ENCODE measurements around the gene CHI3L2.

Gene CHI3L2

DNA sequence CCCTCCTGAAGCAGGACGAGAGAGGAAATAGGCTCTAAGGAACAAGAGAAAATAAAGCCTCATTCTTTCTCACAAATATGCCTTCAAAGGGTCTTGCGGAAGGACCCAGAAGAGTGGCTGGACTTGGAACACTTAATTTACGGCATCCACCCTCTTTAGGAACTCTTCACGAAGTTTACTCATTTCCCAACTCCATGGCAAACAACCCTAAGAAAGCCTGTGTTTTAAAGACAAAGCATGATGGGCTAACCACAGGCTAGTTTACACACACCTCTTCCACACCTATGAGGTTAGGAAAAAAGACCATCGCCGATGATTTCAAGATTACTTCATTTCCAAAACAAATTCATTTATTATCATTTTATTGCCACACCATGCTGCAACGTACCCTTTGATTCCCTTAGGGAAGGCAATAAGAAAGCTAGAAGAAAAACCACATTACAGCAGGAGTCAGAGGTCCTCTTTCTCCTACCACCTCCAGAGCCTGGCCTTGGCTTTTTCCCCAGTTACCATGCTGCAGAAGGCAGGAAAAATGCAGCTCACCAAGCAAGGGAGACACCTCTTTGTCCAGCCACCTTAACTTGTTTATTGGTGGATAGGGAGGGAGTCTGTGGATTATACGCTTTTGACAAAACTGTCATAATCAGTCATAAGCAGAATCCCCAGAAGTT, 29.6 kb downstream of the CHI3L2 start:
- no peak for DNase-seq

DNA sequence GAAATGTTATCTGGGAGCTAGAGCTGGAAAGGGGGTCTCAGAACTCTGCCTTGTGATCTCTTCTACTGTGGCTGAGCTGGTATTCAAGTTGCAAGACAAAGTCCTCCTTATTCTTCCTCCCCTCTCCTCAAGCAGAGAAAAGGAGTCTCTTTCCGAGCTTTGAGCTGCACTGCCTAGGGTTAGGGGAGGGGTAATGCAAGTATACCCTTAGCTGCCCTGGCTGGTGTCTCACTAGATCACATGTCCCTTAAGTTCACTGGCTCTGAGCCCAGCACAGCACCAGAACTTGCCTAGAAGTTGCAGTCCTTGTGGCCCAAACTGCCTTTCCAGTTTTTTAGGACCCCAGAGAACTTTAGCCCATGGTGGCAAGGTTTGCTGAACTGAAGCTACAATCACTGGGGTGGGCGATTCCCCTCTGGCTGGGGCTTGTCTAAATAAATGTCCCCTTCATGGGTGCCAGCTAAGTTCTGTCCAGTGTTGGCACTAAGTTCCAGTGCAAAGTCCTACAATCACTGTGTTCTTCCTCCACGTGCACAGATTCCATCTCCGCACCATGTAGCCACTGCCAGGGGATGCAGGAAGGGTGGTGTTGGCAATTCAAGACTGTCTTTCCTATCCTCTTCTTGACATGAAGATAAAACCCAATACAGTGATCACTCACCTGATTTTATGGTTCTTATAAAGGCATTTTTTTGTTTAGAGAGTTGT, 40.4 kb downstream of the CHI3L2 start:
- no peak for DNase-seq

DNA sequence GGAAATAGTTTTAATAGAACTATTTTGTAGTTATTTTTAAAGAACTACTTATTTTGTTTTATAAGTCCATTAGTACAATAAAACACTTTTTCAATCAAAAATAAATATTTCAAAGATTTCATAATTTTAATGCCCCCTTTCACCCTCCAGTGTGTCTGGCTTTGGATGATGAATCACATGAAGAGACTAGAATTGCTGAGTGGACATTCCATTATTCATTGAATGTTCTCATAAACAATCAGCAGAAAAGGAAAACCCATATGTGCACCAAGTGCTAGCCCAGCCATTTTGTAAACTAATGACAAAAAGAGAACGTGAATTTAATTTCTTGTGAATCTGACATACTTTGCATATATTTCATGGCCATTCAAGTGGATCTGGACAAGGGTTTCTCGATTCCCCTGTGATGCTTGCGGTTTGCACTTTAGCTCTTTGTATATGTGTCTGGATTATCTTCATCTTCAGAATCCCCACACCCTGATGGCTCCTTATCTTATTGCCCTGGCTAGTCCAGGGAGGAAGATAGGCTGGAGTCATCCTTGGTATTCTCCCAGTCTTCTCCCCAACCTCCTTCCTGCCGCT, 42.4 kb downstream of the CHI3L2 start:
- no peak for DNase-seq

DNA sequence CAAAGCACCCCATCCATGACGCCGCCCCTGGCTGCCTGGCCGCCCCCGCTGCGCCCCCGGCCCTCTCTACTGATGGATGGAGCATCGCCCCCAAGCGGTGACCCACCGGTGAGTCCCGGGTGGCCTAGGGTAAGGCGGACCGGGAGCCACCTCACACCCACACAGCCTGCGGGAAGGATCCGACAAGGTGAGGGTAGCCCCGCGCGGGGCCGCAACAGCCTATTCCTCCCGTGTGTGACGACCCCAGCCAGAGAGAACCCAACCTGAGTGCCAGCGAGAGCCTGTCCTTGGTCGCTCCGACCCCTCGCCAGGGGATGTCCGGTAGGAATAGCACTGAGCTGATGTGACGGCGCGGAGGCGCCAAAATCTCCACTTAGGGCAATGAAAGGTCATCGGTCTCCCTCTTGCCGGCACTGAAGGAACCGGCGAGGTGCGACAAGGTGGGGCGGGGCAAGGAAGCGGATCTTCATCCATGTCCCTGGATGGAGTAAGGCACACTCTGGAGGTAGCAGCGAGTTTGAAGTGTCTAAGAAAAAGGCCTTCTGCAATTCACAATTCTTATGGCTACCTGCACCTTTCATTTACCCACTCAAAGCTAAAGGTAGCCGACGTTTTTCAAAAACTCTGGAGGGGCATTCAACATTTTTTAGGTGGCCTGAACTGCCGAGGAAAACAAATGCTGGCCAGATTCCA, 43.4 kb downstream of the CHI3L2 start:
- DNase-seq = no peak

DNA sequence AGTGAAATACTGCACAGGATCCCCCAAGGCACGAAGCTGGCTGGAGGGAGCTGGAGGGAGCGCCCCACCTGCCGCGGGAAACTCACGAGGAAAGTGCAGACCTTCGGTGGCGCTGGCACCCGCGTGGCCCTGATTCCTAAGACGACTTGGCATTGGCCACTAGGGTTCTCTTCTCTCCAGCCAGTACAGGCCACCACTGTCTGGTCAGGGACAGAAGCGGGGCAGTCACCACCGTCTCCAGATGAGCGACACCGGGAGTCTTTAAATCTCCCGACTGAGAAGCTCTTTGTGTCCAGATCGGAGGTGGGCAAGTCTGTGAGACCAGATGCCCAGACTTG, 43.9 kb downstream of the CHI3L2 start:
- no peak for DNase-seq

DNA sequence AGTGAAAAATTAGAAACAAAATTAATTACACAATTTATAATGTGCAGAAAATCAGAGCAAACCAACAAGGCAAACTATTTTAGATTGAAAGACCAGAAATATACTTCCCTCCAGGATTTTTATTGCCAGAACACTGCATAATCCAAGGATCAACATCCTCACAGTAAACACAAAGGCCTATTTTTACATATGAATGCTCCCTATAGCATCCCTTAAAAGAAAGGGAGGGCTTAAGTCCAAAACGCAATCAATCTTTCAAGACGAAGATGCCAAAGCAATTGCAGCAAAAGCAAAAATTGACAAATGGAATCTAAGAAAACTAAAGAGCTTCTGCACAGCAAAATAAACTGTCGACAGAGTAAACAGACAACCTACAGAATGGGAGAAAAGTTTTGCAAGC, 44.6 kb downstream of the CHI3L2 start:
- DNase-seq = no peak

DNA sequence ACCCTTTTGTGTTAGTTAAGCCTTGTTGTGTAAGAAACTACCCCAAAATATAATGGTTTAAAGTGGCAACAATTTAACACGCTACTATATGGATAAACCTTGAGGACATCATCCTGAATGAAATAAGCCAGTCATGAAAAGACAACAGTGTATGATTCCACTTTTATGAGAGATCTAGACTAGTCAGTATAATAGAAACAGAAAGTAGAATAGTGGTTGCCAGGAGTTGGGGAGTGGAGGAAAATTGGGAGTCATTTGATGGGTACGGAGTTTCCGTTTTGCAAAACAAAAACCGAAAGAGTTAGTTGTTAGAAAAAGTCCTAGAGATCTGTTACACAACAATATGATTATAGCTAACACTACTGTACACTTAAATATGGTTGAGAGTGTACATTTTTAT, 47.1 kb downstream of the CHI3L2 start:
- no peak for DNase-seq

DNA sequence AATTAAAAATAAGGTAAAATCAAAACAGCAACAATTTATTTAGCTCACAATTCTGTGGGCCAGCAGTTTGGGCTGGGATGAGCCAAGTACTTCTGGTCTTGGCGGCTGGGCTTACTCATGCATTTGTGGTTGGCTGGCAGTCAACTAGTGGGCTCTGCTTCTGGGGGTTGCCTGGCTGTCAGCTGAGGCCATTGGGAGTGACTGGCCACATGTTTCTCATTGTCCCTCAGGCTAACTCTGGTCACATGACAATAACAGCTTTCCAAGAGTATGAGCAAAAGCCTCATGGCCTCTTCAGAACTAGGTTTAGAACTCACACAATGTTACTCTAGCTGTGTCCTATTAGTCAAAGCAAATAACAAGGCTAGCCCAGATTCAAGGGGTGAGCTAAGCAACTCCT, 47.6 kb downstream of the CHI3L2 start:
- no peak for DNase-seq

DNA sequence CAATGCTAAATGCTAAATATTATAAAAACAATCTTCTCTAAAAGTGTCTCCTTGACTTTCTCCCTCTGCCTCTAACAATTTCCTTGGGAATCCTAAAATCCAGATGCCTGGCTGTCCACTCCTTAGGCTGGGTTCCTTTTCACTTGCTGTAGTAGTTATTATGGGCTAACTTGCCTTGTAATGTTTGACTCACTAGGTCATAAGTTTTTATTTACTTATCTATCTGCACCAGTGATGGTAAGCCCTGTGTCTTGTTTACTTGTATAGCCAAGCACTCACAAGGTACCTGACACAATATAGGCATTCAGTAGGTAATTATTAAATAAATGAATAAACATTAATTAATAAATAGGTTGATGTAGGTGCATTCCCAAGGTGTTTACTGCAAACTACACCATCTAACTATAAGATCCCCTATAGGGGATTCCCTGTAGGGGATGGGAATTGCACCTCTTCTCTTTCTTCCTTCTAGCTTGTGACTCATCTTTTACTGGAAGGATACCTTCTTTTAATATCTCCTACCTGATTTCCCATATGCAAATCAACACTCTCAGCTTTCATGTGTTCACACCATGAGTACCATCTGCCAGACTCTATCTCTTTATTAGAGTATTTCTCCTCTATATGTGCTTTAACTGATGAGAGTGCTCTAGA, 48.4 kb downstream of the CHI3L2 start:
- DNase-seq = no peak

DNA sequence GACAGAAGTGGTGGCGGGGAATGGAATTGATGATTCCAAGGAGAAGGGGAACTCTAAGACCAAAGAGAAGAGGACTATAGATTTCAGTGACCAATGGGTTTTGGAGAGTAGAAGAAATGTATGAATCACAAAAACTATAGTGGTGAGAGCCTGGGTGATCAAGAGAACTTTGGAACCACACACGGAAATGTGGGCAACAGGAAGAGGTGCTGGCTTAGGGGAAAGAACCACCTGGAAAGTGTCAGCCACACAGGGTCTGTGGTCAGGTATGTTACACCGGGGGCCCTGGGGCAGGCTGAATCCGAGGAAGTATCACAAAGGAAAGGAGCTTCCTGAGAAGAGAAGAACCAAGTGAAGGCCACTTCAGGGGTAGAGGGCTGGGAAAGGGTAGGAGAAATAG, 51.6 kb downstream of the CHI3L2 start:
- no peak for DNase-seq

DNA sequence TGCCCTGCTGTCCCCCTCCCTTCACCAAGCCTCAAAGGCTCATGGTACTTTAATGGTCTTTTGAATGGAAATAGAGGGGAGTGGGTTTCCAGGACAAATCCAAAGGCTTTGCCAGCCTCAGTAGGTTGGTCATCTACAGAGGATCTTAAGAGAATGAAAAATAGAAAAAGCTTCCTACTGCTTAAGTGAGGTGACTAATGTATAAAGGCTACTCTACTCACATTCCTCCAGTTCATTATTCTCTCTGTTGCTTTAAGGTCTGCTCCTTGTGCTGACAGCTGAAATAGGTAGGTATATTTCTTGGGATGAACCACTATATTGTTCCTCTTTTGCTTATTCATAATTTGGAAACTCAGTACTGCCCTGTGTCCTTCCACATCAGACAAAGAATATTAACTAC, 52.8 kb downstream of the CHI3L2 start:
- no peak for DNase-seq

DNA sequence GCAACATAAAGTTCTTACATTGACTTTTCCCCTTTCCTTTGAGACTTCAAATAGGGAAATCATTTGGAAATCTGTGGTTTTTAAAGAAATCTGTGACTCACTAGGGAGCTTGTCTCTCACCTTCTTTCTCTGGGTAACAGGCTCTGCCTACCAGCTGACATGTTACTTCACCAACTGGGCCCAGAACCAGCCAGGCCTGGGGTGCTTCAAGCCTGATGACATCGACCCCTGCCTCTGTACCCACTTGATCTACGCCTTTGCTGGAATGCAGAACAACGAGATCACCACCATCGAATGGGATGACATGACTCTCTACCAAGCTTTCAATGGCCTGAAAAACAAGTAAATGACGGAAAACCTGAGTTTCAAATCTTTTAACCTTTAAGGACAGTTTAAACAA, 53.9 kb downstream of the CHI3L2 start:
- no peak for DNase-seq

DNA sequence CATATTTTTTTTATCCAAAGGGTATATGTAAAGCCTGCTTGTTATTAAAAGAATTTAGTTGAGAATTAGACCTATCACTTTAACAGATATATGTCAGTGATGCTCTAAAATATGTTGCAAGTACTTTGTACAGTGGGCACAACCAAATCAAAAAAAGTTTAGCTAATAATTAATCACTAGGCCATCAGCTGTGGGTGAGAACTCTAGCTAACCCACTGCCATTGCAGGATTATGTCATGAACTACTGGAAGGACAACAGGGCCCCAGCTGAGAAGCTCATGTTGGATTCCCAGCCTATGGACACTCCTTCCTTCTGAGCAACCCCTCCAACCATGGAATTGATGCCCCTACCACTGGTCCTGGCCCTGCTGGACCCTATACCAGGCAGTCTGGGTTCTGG, 56.3 kb downstream of the CHI3L2 start:
- no peak for DNase-seq

DNA sequence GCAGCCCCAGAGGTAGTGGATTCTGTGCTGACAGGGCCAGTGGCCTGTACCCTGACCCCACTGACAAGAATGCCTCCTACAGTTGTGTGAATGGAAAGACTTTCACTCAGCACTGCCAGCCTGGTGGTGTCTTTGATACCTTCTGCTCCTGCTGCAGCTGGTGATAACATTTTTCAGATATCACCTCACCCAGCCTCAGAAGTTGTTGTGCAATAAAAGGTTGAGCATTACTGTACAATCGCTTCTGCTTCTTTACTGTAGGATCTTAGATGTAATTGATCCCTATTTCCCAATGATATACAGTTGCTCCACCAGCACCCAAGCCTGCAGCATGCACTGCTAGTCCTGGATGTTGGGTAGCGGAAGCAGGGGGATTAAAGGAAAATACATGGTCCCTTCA, 58.4 kb downstream of the CHI3L2 start:
- no peak for DNase-seq

DNA sequence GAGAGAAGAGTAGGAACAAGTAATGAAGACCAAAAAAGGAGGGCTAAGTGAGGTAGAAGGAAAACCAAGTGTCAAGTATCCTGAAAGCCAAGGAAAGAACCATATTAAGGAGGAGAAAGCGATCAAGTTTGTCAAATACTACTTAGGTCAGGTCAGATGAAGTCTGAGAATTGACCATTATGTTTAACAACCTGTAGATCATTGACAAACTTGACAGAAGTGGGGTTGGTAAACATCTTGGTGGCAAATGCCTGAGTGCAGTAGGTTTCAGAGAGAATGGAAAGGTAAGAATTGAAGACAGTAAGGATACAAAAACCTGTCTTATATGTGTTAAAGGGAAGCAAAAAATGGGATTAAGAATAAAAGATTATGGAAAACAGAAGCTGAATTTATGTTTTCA, 59.4 kb downstream of the CHI3L2 start:
- no peak for DNase-seq

DNA sequence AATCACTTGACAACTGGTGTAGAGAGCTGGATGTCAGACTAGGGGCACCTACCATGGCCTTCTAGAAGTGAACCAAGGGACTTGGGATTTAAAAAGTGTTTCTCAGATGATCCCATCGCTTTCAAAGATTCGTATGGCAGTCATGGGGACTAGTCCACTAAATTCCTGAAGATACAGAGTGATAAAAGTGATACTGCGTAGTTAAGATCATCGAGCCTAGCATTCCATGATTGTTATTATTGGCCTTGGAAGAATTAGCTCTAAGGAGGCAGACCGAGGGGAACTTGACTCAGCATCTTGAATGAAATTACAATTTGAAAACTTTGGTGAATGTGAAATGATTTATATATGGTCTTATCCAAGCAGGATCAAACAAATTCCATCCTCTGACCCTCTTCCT, 61.9 kb downstream of the CHI3L2 start:
- DNase-seq = no peak

DNA sequence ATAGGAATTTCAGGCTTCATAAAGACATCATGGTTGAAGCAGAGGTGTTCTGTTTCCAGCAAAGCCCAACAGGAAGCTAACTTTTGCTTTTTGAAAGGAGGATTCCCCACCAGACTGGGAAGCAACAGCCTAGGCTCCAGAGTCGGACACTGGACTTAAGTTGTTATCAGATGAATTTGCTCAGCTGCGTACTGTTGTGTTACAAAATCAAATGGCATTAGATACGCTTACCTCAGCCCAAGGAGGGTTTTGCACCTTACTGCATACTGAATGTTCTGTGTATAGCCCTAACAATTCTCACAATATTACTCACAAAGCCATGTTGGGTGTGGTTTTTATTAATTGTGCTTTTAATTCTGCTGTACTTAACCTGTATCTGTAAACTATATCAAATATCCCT, 62.6 kb downstream of the CHI3L2 start:
- no peak for DNase-seq

DNA sequence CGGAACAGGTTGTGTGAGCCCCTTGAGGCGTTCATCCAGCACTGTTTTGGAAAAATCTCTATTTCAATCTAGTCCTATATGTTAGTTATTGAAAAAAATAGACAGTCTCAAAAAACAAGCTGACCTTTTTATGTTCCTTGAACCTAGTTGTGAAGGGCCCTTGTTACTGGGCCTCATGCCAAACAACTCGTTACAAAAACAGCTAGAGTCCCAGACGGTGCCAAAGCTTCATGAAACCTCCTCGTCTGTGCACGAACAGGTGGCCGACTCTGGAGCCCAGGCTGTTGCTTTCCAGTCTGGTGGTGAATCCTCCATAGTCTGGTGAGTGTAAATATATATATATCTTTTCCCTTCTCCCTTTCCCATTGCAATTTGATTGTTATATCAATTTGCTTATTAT, 63.1 kb downstream of the CHI3L2 start, which contains the start of gene CHIA:
CHIA (plus strand) TSS at position 222 of the 400 bp plus-strand sequence. CDS start 19,617 bp downstream, outside the sequence.
- DNase-seq = no peak
